ENCODE data around the gene CAVIN2.

DNA sequence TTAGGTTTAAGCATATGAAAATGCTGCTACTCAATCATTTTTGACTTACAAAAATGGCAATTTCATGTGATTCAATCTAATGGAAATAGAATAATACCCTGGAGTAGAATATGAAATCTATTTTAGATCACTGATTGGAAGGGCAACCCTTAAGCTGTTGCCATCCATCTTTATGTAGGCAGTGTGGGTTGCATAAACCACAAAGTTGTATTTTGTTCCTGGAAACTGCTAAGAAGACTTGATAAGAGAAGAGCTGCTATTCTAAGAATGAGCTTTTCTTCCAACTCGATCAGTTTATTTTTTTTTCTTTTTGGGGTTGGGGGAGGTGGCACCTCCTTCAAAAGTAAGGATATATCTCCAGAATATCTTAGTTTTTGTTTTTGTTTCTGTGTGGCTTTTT lies 60.2 kb downstream of the CAVIN2 start:
- TF ChIP-seq, protein P1, sequence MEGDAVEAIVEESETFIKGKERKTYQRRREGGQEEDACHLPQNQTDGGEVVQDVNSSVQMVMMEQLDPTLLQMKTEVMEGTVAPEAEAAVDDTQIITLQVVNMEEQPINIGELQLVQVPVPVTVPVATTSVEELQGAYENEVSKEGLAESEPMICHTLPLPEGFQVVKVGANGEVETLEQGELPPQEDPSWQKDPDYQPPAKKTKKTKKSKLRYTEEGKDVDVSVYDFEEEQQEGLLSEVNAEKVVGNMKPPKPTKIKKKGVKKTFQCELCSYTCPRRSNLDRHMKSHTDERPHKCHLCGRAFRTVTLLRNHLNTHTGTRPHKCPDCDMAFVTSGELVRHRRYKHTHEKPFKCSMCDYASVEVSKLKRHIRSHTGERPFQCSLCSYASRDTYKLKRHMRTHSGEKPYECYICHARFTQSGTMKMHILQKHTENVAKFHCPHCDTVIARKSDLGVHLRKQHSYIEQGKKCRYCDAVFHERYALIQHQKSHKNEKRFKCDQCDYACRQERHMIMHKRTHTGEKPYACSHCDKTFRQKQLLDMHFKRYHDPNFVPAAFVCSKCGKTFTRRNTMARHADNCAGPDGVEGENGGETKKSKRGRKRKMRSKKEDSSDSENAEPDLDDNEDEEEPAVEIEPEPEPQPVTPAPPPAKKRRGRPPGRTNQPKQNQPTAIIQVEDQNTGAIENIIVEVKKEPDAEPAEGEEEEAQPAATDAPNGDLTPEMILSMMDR (IDR thresholded peaks at IDR 0.05; ENCODE audit: low read length), result no peak
- no peak for TF ChIP-seq EZH2 (IDR thresholded peaks at IDR 0.05; ENCODE audit: borderline replicate concordance, low read length)

Measured in OCI-LY1 (cell line).